HepG2 (cell line): ENCODE measurements around the gene ZNF587B. TPM values are rescaled to one million over a fixed set of nuclear protein-coding genes. Genes with fewer than 3 reads are reported as not detected.

ENCODE experiments used
- GATAD2A ChIP-seq: IDR thresholded peaks from 2 replicates; pipeline ENCODE4 v1.6.1; 2016
- HOXA3 ChIP-seq: sonication (generic); formaldehyde crosslinking; IDR thresholded peaks from 2 replicates; pipeline ENCODE4 v1.5.0; 2020; ENCODE audit warnings: missing genetic modification reagents
- KDM5B ChIP-seq: sonication (generic); formaldehyde crosslinking; IDR thresholded peaks from 2 replicates; pipeline ENCODE4 v1.4.0; 2020; ENCODE audit warnings: missing genetic modification reagents, mild to moderate bottlenecking, borderline replicate concordance
- KMT2A ChIP-seq: sonication (generic); formaldehyde crosslinking; IDR thresholded peaks from 2 replicates; pipeline ENCODE4 v1.4.0; 2020; ENCODE audit warnings: missing genetic modification reagents
- MXI1 ChIP-seq: IDR thresholded peaks from 3 replicates; pipeline ENCODE4 v1.6.1; 2012; ENCODE audit warnings: low read depth, low read length, inconsistent platforms, borderline replicate concordance
- PHF20 ChIP-seq: sonication (generic); formaldehyde crosslinking; IDR thresholded peaks from 2 replicates; pipeline ENCODE4 v1.5.0; 2020; ENCODE audit warnings: mild to moderate bottlenecking, missing genetic modification reagents
- POLR2AphosphoS2 ChIP-seq: IDR thresholded peaks from 2 replicates; pipeline ENCODE4 v1.6.1; 2011; ENCODE audit warnings: low read depth, low read length, improper control_type of control experiment
- RXRB ChIP-seq: IDR thresholded peaks from 2 replicates; pipeline ENCODE4 v1.6.1; 2016; ENCODE audit warnings: borderline replicate concordance, missing genetic modification reagents, missing compliant biosample characterization
- TBX2 ChIP-seq: sonication (generic); formaldehyde crosslinking; IDR thresholded peaks from 2 replicates; pipeline ENCODE4 v1.5.0; 2020; ENCODE audit warnings: missing genetic modification reagents, mild to moderate bottlenecking, borderline replicate concordance
- ZBTB38 ChIP-seq: sonication (generic); formaldehyde crosslinking; IDR thresholded peaks from 2 replicates; pipeline ENCODE4 v1.5.1; 2020; ENCODE audit warnings: mild to moderate bottlenecking, missing genetic modification reagents
- ZFX ChIP-seq: sonication (generic); formaldehyde crosslinking; IDR thresholded peaks from 2 replicates; pipeline ENCODE4 v1.4.0; 2020; ENCODE audit warnings: mild to moderate bottlenecking, low read depth, missing genetic modification reagents, moderate library complexity
- ZNF292 ChIP-seq: sonication (generic); formaldehyde crosslinking; IDR thresholded peaks from 2 replicates; pipeline ENCODE4 v1.8.1; 2022; ENCODE audit warnings: mild to moderate bottlenecking, low read depth, missing genetic modification reagents, borderline replicate concordance
- polyA plus RNA-seq, 8 experiments: library from polyadenylated mRNA; depleted of rRNA in 3 of 8; stranded (reverse) in 7 of 8; unstranded in 1 of 8; fragments of >200 nt; fragmentation: Illumina TruSeq in 4 of 8; extraction: Trizol in 4 of 8; gene quantifications; 2 replicates each; pipeline versions ENCODE4 v1.2.1 to v1.2.3, GENCODE V29; 2011 to 2016; ENCODE audit warnings: low read depth in 4 of 8, missing spikeins in 1 of 8, mixed read lengths in 1 of 8; ENCODE audit not compliant: insufficient read depth in 1 of 8
- total RNA-seq, 5 experiments: library from RNA; depleted of rRNA; stranded (reverse); fragments of >200 nt; fragmentation: Illumina TruSeq; extraction: Trizol; gene quantifications; 2 replicates each; pipeline ENCODE4 v1.2.3, GENCODE V29; 2016; ENCODE audit warnings: low read depth in 1 of 5
- TF ChIP-seq, protein P1 (sequence below): sonication (generic); formaldehyde crosslinking; IDR thresholded peaks from 2 replicates; pipeline ENCODE4 v1.4.0; 2020; ENCODE audit warnings: missing genetic modification reagents, borderline replicate concordance
- TF ChIP-seq, protein P2 (sequence below): sonication (generic); formaldehyde crosslinking; IDR thresholded peaks from 2 replicates; pipeline ENCODE4 v1.9.0; 2022; ENCODE audit warnings: missing genetic modification reagents, mild to moderate bottlenecking, borderline replicate concordance
- TF ChIP-seq, protein P3 (sequence below): IDR thresholded peaks from 2 replicates; pipeline ENCODE4 v1.6.1; 2016; ENCODE audit warnings: missing compliant biosample characterization, missing genetic modification reagents, borderline replicate concordance
- TF ChIP-seq, protein P4 (sequence below): sonication (generic); formaldehyde crosslinking; IDR thresholded peaks from 2 replicates; pipeline ENCODE4 v1.5.1; 2020; ENCODE audit warnings: mild to moderate bottlenecking, moderate library complexity, missing genetic modification reagents
- TF ChIP-seq, protein P5 (sequence below): IDR thresholded peaks from 2 replicates; pipeline ENCODE4 v1.6.1; 2016; ENCODE audit warnings: missing biosample characterization, missing genetic modification reagents, low read depth

The ZNF587B gene
- total and polyA plus RNA-seq, 2 of the 13 experiments (the other 11 are each of a cell fraction or from before 2014, with no cell fraction given): 5.2 to 29.9 TPM

DNA sequence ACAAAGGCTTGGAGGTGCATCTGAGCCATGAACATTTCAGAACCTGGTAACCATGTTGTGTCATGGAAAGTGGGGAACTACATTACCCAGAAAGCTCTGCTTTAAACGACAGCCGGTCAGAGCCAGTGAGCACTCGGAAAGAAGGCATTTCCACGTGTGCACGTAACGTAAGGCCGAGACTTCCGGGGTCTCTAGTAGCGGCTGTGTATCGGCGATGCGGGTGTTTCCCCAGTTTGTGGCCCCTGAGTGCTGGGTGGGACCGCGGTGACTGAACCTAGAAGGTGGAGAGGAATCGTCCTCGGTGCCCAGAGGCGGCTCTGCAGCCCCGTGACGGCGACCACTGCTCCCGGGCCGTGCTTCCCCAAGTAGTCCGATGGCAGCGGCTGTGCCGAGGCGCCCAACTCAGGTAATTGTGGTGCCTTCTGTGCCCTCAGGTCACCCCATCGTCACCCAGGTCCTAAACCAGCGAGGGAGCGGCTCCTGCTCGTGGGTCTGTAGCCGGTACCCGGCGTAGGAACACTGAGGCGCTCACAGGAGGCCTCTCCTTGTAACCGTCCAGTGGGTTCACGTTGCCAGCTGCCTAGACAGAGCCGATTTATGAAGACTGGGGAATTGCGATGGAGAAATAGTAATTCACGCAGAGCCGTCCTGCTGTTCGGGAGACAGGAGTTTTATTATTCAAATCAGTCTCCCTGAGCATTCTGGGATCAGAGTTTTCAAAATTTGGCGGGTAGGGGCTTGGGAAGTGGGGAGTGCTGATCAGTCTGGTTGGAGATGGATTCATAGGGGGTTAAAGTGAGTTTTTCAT lies 19.8 kb downstream of the ZNF587B start, which contains the start of gene ZNF587 (continued):
- TF ChIP-seq, protein P1, sequence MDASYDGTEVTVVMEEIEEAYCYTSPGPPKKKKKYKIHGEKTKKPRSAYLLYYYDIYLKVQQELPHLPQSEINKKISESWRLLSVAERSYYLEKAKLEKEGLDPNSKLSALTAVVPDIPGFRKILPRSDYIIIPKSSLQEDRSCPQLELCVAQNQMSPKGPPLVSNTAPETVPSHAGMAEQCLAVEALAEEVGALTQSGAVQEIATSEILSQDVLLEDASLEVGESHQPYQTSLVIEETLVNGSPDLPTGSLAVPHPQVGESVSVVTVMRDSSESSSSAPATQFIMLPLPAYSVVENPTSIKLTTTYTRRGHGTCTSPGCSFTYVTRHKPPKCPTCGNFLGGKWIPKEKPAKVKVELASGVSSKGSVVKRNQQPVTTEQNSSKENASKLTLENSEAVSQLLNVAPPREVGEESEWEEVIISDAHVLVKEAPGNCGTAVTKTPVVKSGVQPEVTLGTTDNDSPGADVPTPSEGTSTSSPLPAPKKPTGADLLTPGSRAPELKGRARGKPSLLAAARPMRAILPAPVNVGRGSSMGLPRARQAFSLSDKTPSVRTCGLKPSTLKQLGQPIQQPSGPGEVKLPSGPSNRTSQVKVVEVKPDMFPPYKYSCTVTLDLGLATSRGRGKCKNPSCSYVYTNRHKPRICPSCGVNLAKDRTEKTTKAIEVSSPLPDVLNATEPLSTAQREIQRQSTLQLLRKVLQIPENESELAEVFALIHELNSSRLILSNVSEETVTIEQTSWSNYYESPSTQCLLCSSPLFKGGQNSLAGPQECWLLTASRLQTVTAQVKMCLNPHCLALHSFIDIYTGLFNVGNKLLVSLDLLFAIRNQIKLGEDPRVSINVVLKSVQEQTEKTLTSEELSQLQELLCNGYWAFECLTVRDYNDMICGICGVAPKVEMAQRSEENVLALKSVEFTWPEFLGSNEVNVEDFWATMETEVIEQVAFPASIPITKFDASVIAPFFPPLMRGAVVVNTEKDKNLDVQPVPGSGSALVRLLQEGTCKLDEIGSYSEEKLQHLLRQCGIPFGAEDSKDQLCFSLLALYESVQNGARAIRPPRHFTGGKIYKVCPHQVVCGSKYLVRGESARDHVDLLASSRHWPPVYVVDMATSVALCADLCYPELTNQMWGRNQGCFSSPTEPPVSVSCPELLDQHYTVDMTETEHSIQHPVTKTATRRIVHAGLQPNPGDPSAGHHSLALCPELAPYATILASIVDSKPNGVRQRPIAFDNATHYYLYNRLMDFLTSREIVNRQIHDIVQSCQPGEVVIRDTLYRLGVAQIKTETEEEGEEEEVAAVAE: peak; percentile 90; the same call in 1 of the 2 replicates
- TF ChIP-seq HOXA3 (CRISPR knock-in tag): peak; percentile 54; the same call in 1 of the 2 replicates
- peak; percentile 46; the same call in 1 of the 2 replicates for TF ChIP-seq TBX2 (CRISPR knock-in tag)
- TF ChIP-seq ZFX (CRISPR knock-in tag): peak; percentile 75
- TF ChIP-seq PHF20: peak; percentile 76
- TF ChIP-seq RXRB (CRISPR knock-in tag): peak; percentile 37; the same call in 1 of the 2 replicates
- TF ChIP-seq, protein P2, sequence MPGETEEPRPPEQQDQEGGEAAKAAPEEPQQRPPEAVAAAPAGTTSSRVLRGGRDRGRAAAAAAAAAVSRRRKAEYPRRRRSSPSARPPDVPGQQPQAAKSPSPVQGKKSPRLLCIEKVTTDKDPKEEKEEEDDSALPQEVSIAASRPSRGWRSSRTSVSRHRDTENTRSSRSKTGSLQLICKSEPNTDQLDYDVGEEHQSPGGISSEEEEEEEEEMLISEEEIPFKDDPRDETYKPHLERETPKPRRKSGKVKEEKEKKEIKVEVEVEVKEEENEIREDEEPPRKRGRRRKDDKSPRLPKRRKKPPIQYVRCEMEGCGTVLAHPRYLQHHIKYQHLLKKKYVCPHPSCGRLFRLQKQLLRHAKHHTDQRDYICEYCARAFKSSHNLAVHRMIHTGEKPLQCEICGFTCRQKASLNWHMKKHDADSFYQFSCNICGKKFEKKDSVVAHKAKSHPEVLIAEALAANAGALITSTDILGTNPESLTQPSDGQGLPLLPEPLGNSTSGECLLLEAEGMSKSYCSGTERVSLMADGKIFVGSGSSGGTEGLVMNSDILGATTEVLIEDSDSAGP (CRISPR knock-in tag): peak; percentile 71; the same call in 1 of the 2 replicates
- 0 out of 2 replicates have a peak, but pooled peaks have one; percentile 22 for TF ChIP-seq KDM5B (CRISPR knock-in tag)
- 0 out of 2 replicates have a peak, but pooled peaks have one; percentile 46 for TF ChIP-seq POLR2AphosphoS2
- TF ChIP-seq, protein P3, sequence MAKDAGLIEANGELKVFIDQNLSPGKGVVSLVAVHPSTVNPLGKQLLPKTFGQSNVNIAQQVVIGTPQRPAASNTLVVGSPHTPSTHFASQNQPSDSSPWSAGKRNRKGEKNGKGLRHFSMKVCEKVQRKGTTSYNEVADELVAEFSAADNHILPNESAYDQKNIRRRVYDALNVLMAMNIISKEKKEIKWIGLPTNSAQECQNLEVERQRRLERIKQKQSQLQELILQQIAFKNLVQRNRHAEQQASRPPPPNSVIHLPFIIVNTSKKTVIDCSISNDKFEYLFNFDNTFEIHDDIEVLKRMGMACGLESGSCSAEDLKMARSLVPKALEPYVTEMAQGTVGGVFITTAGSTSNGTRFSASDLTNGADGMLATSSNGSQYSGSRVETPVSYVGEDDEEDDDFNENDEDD: peak; percentile 18; the same call in 1 of the 2 replicates
- peak; percentile 53; the same call in 1 of the 2 replicates for TF ChIP-seq KMT2A (CRISPR knock-in tag)
- 0 out of 2 replicates have a peak, but pooled peaks have one; percentile 13 for TF ChIP-seq ZNF292 (CRISPR knock-in tag)
- TF ChIP-seq MXI1: peak; percentile 87; the same call in 1 of the 3 replicates
- 0 out of 2 replicates have a peak, but pooled peaks have one; percentile 28 for TF ChIP-seq ZBTB38
- TF ChIP-seq, protein P4, sequence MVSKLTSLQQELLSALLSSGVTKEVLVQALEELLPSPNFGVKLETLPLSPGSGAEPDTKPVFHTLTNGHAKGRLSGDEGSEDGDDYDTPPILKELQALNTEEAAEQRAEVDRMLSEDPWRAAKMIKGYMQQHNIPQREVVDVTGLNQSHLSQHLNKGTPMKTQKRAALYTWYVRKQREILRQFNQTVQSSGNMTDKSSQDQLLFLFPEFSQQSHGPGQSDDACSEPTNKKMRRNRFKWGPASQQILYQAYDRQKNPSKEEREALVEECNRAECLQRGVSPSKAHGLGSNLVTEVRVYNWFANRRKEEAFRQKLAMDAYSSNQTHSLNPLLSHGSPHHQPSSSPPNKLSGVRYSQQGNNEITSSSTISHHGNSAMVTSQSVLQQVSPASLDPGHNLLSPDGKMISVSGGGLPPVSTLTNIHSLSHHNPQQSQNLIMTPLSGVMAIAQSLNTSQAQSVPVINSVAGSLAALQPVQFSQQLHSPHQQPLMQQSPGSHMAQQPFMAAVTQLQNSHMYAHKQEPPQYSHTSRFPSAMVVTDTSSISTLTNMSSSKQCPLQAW (CRISPR knock-in tag): peak; percentile 62
- TF ChIP-seq GATAD2A (CRISPR knock-in tag): 0 out of 2 replicates have a peak, but pooled peaks have one; percentile 18
- TF ChIP-seq, protein P5, sequence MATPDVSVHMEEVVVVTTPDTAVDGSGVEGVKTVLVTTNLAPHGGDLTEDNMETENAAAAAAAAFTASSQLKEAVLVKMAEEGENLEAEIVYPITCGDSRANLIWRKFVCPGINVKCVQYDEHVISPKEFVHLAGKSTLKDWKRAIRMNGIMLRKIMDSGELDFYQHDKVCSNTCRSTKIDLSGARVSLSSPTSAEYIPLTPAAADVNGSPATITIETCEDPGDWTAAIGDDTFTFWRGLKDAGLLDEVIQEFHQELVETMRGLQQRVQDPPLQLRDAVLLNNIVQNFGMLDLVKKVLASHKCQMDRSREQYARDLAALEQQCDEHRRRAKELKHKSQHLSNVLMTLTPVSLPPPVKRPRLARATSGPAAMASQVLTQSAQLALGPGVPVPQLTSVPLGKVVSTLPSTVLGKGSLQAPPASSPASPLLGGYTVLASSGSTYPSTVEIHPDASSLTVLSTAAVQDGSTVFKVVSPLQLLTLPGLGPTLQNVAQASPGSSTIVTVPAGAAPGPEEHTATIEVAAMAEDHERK (CRISPR knock-in tag): peak; percentile 98
